Left lung (tissue), 10 donors: Measurements from ENCODE around the gene ADSS1. TPM values are rescaled to one million over a fixed set of nuclear protein-coding genes. Genes with fewer than 3 reads are reported as not detected.

Experiments used
- ATAC-seq: fragments of 200-7000 bp; cut with Tn5 transposase; one replicate; pipeline ENCODE4 v1.9.1; 2020; ENCODE audit warnings: moderate library complexity
- DNase-seq, 4 donors: peaks; one replicate each; pipeline ENCODE4 v3.0.0-alpha.2; 2013 to 2020
- H3K27ac ChIP-seq, 2 donors: fragments of 200-600 bp; sonication (generic) in 1 of 2; one replicate each; pipeline versions ENCODE4 v1.5.0 to v1.8.0; 2020 to 2021
- H3K27me3 ChIP-seq, 2 donors: fragments of 200-600 bp; sonication (generic) in 1 of 2; one replicate each; pipeline versions ENCODE4 v1.5.0 to v1.8.0; 2020 to 2021
- H3K36me3 ChIP-seq, 2 donors: fragments of 200-600 bp; sonication (generic) in 1 of 2; one replicate each; pipeline versions ENCODE4 v1.5.0 to v1.8.0; 2020 to 2021
- H3K4me1 ChIP-seq, 2 donors: fragments of 200-600 bp; one replicate each; pipeline ENCODE4 v1.8.0; 2021
- H3K4me3 ChIP-seq, 2 donors: fragments of 200-600 bp; sonication (generic) in 1 of 2; one replicate each; pipeline versions ENCODE4 v1.5.0 to v1.8.0; 2020 to 2021; ENCODE audit warnings: mild to moderate bottlenecking in 1 of 2
- H3K9me3 ChIP-seq, 2 donors: fragments of 200-600 bp; sonication (generic) in 1 of 2; one replicate each; pipeline versions ENCODE4 v1.5.0 to v1.8.0; 2020 to 2021
- intact Hi-C, 2 donors: fragments of 100-400 bp; cut with DNase I; formaldehyde crosslinking; loops; one replicate each; pipeline versions ENCODE4 v1.11.2 to v1.14.2; 2022
- polyA plus RNA-seq, 6 donors: library from polyadenylated mRNA; unstranded; fragments of 120-200 nt; gene quantifications; one replicate each; pipeline ENCODE4 v1.2.1, GENCODE V29; 2013; ENCODE audit not compliant: insufficient read length in 6 of 6
- total RNA-seq, 2 donors: library from RNA; stranded (reverse); fragmentation: NEBNext Ultra II Directional; extraction: Animal tissue kit (Norgen Biotek cat#: 25700); gene quantifications; one replicate each; pipeline ENCODE4 v1.2.1, GENCODE V29; 2021
- TF ChIP-seq, protein P1 (sequence below), 2 donors: fragments of 200-600 bp; sonication (generic) in 1 of 2; IDR thresholded peaks; one replicate each; pipeline versions ENCODE4 v1.5.0 to v1.8.0; 2021; ENCODE audit warnings: antibody characterized with exemption in 2 of 2
- donor health status: DM: no; HTN: yes; CAD: no.
- donor health status: DM: no; HTN: no; CAD: no.

ADSS1 gene
- total and polyA plus RNA-seq, 8 donors: 5.2 to 16.6 (median 11.2) TPM

- H3K9me3 ChIP-seq: no peaks in the 10 kb centered on the region
- TF ChIP-seq, protein P1, sequence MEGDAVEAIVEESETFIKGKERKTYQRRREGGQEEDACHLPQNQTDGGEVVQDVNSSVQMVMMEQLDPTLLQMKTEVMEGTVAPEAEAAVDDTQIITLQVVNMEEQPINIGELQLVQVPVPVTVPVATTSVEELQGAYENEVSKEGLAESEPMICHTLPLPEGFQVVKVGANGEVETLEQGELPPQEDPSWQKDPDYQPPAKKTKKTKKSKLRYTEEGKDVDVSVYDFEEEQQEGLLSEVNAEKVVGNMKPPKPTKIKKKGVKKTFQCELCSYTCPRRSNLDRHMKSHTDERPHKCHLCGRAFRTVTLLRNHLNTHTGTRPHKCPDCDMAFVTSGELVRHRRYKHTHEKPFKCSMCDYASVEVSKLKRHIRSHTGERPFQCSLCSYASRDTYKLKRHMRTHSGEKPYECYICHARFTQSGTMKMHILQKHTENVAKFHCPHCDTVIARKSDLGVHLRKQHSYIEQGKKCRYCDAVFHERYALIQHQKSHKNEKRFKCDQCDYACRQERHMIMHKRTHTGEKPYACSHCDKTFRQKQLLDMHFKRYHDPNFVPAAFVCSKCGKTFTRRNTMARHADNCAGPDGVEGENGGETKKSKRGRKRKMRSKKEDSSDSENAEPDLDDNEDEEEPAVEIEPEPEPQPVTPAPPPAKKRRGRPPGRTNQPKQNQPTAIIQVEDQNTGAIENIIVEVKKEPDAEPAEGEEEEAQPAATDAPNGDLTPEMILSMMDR (IDR thresholded peaks at IDR 0.05): no peak
- H3K4me1 ChIP-seq: peaks cover 16 to 38% of the 10 kb centered on the region in 2 donors
- DNase-seq: peak in 1 of 4 donors; percentile 74
- no peak overlapping the region for H3K4me3 ChIP-seq
- intact Hi-C loops: no loop called here
- H3K27me3 ChIP-seq: no peaks in the 10 kb centered on the region
- H3K27ac ChIP-seq: no peak overlapping the region
- H3K36me3 ChIP-seq: peaks cover 0 to 51% of the 10 kb centered on the region in 2 donors
- ATAC-seq: no peak
These were observed 58.7 kb downstream of the ADSS1 start for GRCh38 chr14:104782808-104783139.

GRCh38 chr14:104783484-104784217, 59.6 kb downstream of the ADSS1 start:
- DNase-seq (peak in 1 of 4 donors; percentile 72), ATAC-seq (no peak)
- Histone ChIP-seq H3K9me3 (no peaks in the 10 kb centered on the region), H3K4me3 (no peak overlapping the region), H3K27me3 (no peaks in the 10 kb centered on the region), H3K36me3 (peaks cover 0 to 53% of the 10 kb centered on the region in 2 donors), H3K27ac (no peak overlapping the region), H3K4me1 (peaks cover 20 to 47% of the 10 kb centered on the region in 2 donors)
- intact Hi-C loops: no loop called here
- TF ChIP-seq, protein P1 (IDR thresholded peaks at IDR 0.05): no peak

DNA sequence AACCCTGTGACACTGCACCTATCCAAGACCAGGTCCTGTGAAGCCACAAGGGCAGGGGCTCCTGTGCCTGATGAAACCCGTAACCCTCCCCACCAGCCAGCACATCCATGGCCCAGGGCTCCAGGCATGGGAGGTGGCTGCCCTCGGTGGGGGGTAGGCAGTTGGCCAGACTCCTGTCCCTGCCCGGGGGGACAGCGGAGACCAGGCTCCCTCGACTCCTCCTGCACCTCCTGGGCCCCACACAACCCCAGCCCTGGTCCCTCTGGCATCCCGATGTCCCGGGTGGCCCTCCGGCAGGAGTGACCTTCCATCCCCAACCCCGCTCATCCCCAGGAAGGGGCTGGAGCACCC, 60.2 kb downstream of the ADSS1 start:
- Histone ChIP-seq H3K4me3 (no peak overlapping the region), H3K36me3 (peaks cover 0 to 53% of the 10 kb centered on the region in 2 donors), H3K27ac (no peak overlapping the region), H3K4me1 (peaks cover 20 to 52% of the 10 kb centered on the region in 2 donors), H3K27me3 (no peaks in the 10 kb centered on the region), H3K9me3 (no peaks in the 10 kb centered on the region)
- ATAC-seq (no peak), DNase-seq (peak in 1 of 4 donors; percentile 66)
- intact Hi-C loops: no loop called here
- TF ChIP-seq, protein P1 (IDR thresholded peaks at IDR 0.05): no peak

- DNase-seq (peak in 2 of 4 donors; percentile 74 to 88), ATAC-seq (peak; percentile 30)
- Histone ChIP-seq H3K27me3 (no peaks in the 10 kb centered on the region), H3K27ac (peak overlapping the region in 1 of 2 donors; percentile 8), H3K4me1 (peaks cover 20 to 57% of the 10 kb centered on the region in 2 donors), H3K36me3 (peaks cover 0 to 53% of the 10 kb centered on the region in 2 donors), H3K4me3 (no peak overlapping the region), H3K9me3 (no peaks in the 10 kb centered on the region)
- intact Hi-C loops: no loop called here
- TF ChIP-seq, protein P1 (IDR thresholded peaks at IDR 0.05): no peak
These were observed 61.0 kb downstream of the ADSS1 start for GRCh38 chr14:104784846-104785707.

DNA sequence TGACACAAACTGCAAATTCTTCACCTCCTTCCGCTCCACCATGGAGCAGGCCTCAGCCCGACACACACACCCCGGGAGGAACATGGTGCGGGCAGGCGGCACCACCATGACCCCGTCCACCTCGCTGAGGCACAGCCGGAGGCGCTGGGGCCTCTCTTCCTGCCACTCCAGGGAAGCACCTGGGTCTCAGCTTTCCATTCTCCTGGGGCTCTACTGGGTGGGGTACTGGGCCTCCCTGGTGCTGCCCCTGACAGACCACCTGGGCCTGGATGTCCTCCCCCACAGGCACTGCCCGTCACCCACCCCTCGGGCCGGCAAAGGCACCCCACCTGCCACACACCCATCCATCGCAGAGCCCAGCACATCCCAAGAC, 61.7 kb downstream of the ADSS1 start:
- intact Hi-C loops: no loop called here
- ATAC-seq: no peak
- TF ChIP-seq, protein P1 (IDR thresholded peaks at IDR 0.05): no peak
- Histone ChIP-seq H3K27ac (peak overlapping the region in 1 of 2 donors; percentile 8), H3K27me3 (no peaks in the 10 kb centered on the region), H3K4me3 (no peak overlapping the region), H3K9me3 (no peaks in the 10 kb centered on the region), H3K36me3 (peaks cover 0 to 53% of the 10 kb centered on the region in 2 donors), H3K4me1 (peaks cover 20 to 60% of the 10 kb centered on the region in 2 donors)
- DNase-seq: peak in 1 of 4 donors; percentile 71
